EL (cell line): ENCODE results near the gene TPM1.

Experiments
- DNase-seq: peaks from one replicate; pipeline ENCODE4 v3.0.0-alpha.2; 2016

Gene TPM1

DNA sequence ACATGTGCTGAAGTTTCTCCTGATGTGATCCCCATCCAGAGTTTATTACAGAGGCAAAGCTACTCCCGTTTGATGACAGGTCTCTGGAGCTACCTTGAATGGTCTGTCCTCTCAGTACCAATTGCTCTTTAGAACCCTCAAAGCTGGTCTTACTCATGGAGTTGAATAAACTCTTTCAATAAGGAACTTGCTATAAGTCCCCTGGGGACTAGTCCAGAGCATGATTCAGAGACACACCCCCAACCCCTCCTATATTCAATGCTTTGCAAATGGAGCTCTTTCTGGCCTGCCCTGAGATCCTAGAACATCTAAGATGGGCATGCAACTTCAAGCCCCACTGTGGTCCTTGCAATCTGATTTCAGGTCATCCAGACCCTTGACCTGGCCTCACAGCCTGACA is 23.9 kb upstream of the TPM1 start:
- DNase-seq, result peak; percentile 49

DNA sequence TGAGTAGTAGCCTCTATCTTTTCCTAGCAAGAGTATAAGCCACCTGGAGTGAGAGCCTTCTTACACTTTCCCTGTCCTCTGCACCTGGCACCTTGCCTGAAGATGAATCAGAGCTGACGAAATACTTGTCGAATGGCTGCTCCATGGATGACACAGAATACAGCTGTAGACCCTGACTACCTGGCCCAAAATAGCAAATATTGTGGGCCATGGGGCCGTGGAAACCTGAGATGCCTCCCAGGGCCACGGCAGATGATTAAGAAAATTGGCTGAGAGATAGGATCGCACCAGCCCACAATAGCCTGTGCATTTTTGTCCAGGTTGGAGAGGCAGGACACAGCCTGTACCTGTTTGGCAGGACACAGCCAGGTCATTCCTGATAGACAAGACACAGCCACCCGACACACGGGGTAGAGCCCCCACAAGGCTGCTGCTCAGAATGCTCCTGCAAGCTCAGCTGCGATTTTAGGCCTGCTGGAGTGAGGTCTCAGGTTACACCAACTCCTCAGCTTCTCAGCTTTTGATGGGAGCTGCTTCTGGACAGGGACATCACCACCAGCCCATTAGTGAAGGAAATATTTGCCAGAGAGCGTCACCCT is 22.9 kb upstream of the TPM1 start:
- DNase-seq, result peak; percentile 83

GRCh38 chr15:63020128-63020527 is 22.4 kb upstream of the TPM1 start:
- no peak for DNase-seq

DNA sequence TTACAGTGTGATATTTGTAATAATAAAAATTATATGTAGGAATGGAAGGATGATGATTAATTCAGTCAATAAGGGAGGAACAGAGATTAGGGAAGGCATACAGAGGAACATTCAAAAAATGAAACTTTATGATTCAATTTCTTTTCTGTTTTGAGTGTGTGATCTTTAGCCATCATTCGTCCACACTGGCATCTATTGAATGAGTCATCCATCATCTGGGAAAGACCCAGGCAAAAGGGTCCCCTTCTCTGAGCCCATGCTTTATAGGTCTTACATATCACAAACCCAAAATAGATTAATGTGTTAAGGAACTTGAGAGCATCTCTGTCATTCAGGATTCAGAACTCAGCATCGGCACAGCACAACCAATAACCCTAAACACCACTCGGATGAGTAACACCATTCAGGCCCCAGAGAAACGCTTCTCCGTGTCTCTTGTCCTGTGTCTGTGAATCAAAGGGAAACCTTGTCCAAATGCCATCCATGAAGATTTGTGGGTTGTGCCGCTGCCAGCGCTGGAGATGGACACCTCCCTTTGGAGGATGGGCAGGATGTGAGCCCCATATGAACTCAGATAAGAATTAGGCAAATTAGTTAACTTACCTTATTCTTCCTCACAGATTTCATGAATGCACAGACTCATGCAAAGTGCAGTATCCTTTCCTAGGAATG is 21.7 kb upstream of the TPM1 start:
- DNase-seq, result no peak

GRCh38 chr15:63022181-63022580 is 20.4 kb upstream of the TPM1 start:
- no peak for DNase-seq

DNA sequence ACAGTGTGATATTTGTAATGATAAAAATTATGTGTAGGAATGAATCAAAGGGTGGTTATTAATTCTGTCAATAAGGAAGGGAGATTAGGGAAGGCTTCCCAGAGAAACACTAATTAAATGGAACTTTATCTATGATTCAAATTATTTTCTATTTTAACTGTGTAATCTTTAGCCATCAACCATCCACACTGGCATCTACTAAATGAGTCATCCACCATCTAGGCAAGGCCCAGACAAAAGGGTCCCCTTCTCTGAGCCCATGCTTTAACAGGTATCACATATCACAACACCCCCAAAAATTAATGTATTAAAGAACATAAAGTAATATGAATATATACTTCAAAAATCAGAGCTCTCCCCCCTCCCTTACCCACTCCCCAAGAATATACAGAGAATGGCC is 19.9 kb upstream of the TPM1 start:
- no peak for DNase-seq

DNA sequence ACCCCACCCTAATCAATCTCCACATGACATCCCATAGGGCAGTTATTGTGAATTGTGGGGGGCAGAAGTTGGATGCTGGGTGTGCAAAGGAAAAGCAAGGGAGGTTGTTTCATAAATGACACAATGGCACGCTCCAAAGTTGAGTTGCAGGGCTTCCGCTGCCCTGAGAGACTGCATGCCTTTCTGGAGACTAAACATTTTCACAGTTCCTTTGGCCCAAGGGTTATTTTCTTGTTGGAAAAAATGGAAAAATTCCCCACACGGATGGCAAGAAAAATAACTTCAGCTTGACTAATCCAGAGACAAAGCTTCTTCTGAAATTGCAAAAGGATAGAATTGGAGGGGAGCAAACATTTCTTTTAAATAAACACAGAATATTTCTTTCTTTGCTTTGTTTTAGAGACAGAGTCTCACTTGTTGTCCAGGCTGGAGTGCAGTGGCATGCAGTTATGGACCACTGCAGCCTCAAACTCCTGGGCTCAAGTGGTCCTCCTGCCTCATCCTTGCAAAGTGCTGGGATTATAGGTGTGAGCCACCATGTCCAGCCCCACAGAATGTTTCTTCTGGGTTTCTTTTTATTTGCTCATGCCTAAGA is 19.1 kb upstream of the TPM1 start:
- peak; percentile 94 for DNase-seq

- DNase-seq, result no peak
These were observed 17.1 kb upstream of the TPM1 start for GRCh38 chr15:63025460-63025859.

GRCh38 chr15:63027646-63028045 is 14.9 kb upstream of the TPM1 start:
- DNase-seq, result no peak

DNA sequence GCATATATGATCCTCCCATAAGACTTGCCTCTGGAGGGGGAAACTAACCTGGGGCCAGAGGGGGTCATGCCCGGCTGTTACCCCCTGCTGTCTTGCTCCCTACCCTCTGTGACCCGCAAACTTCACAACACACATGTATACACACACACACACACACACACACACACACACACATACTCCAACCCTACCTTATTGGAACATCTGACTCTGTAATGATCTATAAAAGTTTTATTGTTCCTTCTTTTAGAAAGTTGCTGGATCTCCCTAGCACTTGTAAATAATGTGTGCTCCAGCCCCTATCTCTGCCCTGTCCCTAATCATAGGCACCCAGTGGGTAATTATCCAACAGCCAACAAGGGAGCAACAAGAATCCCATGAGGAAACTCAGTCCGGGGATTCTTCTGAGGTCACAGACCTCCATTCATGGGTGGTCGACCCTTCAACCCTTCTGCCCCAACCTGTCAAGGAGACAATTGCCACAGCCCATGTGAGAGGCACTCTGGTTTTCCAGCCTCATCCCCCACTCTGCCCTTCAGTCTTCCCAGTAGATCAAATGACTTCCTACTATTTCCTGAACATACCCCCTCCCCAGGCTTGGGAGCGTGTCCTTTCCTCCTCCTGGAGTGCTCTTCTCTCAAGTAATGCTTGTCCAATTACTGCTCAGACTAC is 14.0 kb upstream of the TPM1 start:
- no peak for DNase-seq

GRCh38 chr15:63029676-63030075 is 12.9 kb upstream of the TPM1 start:
- no peak for DNase-seq

DNA sequence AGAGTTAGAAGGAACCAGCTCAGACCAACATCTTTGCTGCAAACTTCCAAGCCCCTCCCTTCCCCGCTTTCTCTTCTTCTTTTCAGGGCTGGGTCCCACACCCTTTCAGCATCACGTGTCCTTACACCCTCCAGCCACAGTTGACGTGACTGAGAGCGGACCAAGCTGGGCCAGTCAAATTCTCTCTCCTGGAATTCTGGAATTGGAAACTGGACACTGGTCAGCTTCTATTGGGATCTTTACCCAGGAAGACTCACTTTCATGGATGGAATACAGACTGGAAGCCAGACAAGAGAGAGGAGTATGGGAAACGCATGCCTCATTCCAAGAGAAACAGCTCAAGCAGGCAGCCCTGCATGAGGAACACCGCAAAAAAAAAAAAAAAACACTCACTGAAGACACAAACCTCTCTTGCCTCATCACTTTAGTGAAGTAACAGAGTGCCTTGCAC is 12.4 kb upstream of the TPM1 start:
- DNase-seq, result no peak

DNA sequence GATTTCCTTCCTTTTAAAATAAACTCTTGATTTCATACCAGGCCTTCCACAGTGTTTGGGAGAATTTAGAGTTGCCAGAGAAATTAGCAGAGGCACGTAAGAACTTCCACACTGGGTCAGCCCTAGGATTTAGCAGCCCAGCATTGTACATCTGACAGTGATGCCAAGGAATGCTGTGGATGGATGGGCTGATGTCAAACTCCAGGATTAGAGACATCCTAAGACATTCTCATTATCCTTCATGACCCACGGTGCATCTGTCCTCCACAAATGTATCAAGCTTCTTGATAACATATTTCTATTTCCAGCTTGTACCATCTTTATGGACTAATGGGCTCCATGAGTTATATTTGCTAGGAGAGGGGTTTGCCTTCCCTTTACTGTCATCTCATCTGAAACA is 8.0 kb upstream of the TPM1 start:
- no peak for DNase-seq

DNA sequence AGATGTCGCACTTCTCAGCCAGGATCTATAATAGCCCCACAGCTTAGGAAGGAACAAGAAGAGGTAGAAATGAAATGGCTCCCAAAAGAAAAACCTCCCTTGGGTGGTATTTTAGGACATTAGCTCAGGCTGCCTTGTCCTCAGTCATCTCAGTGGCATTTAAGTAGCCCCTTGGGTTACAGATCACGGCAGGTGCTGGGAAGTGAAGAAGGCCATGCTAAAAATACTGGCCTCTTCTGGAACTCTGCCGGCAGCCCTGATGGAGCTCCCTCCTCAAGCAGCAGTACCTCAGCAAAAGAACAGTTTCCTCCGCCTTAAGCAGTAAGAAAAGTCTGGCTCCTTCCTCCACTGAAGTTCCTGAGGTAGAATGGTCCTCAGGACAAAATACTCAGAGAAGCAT is 7.3 kb upstream of the TPM1 start:
- DNase-seq, result no peak

DNA sequence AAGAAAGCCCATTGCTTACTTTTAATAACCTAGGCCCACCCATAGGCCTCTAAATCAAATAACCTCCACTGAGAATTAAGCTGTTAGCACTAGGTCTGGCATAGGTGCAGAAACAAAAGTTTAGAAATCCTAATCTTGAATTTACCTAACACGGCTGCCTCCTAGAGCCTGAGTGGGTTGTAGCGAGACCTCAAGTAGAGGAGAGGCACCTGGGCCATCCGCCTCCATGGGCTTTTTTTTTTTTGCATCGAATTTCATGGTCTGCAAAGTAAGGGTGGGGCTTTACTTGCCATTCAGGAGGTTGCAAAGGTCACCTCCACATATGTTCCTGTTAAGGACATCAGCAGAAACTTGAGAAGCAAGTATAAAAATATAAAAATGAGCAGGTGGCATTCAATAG is 6.6 kb upstream of the TPM1 start:
- no peak for DNase-seq

- no peak for DNase-seq
These were observed 4.4 kb upstream of the TPM1 start for GRCh38 chr15:63037976-63038720.

DNA sequence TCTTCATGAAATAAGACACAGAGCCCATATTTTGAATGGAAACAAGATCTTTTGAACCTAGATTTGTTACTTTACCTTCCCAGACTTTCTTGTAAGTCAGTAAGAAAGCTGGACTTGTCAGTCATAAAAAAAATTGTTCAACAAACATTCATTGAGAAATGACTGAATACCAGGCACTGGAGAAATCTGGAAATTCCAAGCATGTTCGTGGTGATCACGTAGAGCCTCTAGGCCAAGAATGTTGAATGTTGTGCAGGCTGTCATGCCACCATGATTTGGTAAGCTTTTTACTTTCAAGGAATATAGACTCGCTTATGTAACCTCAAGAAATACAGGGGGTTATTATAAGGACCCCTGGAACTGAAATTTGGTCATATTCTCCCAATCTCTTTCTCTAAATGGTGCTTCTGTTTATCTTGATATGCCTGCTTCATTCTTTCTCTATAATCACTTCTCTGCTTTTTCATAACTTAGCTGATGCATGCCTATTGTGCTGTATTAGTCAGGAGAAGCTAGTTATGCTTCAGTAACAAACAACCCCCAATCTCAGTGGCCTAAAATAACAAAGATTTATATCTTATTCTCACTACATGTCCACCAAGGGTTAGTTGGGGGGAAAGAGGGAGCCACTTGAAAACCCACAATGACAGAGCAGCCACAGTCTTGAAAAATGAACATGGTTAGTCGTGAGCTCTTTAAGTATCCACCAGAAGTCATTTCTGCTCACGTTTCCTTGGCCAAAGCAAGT is 3.4 kb upstream of the TPM1 start:
- DNase-seq, result peak; percentile 86

GRCh38 chr15:63039811-63040210 is 2.7 kb upstream of the TPM1 start:
- no peak for DNase-seq

- DNase-seq, result no peak
These were observed 2.0 kb upstream of the TPM1 start for GRCh38 chr15:63040509-63040908.

DNA sequence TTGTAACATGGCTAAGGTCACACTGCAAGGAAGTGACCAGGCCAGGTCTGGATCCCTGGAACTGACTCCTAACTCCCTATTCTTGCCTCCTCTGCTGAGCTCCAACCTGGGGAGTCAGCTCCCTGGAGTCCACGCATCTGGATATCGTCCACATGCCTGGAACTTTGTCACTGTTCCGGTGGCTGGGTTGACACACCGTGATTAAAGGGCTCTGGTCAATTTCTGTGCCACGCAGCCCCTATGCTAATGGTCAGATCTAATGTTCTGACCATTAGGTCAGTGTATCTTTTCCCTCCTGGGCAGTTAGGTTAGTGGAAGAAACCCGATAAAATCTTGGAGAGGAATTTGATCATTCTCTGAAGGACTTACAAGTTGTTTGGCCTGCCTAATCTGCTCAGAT is 1.6 kb upstream of the TPM1 start:
- no peak for DNase-seq

DNA sequence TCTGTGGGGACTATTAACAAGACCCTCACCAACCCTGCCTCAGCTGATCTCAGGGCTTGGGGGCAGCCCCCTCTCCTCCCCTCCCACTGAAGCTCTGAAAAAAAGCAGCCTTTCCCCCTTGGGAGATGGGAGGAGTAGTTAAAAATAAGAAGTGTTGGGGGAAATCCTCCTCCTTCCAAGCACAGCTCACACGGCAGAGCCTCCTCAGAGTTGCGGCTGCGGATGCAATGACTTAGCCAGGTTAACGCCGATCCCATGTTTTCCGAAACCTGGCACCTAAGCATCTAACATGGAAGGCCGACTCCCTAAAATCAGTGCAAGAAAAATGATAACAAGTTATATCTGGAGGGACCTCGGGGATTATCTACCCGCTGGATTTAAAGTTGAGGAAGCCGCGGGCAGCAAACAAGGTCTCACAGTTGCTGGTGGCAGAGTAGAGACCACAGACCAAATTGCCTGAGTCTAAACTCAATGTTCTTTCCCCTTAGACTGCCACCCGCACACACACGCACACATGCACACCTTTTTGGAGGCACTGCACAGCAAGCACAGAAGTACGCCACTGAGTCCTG is 1.1 kb upstream of the TPM1 start:
- no peak for DNase-seq

GRCh38 chr15:63042877-63043334 is 359 bp downstream of the TPM1 start:
- no peak for DNase-seq
